HL-60/S4 treated with phorbol 12-myristate 13-acetate at 8.2 ng/mL for 4 days and 3 days (cell line): ENCODE results near the gene SYN1.

Source experiments
- in situ Hi-C: fragments of 300-500 bp; cut with MboI; formaldehyde crosslinking; loops from 2 replicates; pipeline ENCODE4 v1.15.0; 2022; ENCODE audit warnings: low sequenced_read_pairs

SYN1 gene

DNA sequence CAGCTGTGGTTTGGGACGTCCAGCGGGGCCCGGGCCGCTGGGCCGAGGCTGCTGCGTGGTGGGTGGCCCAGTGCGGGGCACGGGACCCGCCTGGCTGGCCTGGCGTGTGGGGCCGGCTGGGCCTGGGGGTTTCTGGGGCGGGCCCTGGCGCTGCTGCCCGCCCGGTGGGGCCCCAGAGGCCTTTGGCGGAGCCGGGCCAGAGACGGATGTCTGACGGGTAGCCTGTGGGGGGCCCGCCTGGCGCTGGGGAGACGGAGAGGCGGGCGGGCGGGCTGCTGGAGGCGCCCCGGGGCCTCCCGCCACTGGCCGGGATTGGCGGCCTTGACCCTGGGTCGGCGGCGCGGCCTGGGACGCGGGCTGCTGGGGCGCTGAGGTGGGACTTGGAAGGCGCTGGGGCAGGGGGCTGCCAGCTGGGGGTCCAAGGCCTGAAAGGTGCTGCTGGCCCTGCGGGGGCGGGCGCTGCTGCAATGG is 45.5 kb downstream of the SYN1 start:
- in situ Hi-C loops = no loop called here

DNA sequence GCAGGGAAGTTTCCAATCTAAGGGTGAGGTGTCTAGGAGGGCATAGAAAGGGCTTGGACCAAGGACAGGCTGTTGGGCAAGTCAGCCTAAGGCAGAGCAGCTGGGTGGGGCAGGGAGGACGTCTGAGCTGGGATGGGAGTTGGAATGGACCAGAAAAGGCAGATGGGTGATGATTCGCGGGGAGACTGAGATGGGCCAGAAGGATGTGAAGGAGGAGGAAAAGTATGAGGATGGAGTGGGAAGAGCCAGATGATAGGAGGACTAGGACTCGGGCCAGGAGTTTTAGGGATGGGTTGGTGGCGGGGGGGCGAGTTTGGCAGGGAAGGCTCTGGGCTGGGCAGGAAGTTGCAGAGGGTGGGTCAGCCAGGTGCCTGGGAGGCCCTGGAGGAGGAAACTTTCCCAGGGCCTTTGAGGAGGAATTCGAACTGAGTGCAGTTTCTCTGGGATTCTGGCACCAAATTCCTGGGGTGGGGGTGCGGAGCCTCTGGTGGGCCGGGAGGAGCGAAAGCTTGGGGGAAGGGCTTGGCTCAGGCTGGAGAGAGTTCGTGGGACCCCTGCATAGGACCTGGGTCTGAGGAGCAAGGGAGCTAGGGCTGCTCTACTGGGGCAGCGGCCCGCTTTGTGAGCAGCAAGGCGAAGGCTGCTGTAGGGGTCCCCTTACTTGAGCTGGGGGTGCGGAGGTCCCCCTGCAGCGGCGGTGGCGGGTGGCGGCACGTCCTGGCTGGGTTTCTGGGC is 46.1 kb downstream of the SYN1 start:
- in situ Hi-C loops = no loop called here

DNA sequence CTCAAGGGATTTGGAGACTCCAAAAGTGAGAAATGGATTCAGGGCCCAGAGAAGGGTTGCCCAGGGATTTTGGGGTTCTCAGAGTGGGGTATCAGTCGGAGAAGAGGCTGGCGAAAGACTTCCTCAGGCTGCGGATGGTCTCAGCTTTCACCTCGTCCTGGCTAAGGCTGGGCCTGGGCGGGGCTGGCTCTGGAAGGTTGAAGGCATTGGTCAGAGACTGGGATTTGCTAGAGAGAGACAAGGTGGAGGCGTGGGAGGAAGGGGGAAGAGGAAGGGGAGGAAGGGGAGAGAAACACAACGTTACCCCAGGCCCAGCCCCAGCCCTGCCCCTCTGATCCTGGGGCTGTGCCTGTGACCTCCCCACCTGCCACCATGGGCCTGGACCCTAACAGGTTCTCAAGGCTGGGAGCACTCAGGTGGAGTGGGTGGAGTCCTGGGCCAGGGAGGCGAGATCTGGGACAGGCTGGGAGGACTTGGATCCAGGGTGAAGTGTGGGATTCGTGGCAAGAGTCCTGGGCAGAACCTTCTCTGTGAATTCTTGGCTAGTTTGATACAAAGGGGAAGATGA is 46.8 kb downstream of the SYN1 start:
- in situ Hi-C loops = no loop called here

GRCh38 chrX:47571896-47572295 is 47.8 kb downstream of the SYN1 start:
- in situ Hi-C loops = no loop called here

DNA sequence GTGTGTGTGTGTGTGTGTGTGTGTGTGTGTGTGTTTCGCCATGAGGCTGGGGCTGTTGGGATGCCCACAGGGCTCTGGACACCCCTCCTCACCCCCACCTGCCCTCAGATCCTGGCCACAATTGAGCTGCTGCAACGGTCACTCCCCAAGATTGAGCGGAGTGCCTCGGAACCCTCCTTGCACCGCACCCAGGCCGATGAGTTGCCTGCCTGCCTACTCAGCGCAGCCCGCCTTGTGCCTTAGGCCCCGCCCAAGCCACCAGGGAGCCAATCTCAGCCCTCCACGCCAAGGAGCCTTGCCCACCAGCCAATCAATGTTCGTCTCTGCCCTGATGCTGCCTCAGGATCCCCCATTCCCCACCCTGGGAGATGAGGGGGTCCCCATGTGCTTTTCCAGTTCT is 48.4 kb downstream of the SYN1 start:
- in situ Hi-C loops = no loop called here

- in situ Hi-C loops = no loop called here
Measured at GRCh38 chrX:47570794-47571193, 48.9 kb downstream of the SYN1 start.

DNA sequence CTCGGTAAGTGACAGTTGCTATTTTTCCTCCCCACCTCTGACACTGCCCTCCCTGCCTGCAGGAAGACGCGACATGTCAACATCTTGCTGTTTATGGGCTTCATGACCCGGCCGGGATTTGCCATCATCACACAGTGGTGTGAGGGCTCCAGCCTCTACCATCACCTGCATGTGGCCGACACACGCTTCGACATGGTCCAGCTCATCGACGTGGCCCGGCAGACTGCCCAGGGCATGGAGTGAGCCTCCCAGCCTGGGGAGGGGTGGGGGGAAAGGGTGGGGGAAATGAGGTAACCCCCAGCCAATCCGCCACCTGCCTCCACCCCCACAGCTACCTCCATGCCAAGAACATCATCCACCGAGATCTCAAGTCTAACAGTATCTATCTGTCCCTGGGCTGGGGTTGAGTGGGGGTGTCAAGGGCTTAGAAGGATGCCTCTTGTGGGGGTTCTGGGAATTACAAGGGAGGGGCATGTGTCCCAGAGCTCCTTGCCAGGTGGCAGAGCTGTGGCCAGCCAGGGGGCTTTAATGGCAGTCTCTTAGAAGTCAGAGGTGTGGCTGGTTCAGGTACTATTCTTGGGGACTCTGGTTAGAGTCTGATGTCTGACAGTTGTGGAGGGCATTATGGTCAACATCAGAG is 50.9 kb downstream of the SYN1 start:
- in situ Hi-C loops = no loop called here

DNA sequence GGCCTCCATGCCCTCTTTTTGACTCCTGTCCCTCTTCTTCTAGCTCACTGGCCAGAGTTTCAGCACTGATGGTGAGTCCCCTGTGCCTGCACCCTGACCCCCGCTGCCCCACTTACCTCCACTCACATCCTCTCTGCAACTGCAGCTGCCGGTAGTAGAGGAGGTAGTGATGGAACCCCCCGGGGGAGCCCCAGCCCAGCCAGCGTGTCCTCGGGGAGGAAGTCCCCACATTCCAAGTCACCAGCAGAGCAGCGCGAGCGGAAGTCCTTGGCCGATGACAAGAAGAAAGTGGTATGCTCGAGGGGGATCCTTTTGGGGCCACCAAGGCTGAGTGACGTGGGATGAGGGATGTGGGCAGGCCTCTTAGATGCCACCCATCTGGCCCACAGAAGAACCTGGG is 52.8 kb downstream of the SYN1 start:
- in situ Hi-C loops = no loop called here

- in situ Hi-C loops = no loop called here
Measured at GRCh38 chrX:47564438-47565085, 55.1 kb downstream of the SYN1 start.

GRCh38 chrX:47563801-47564315 is 55.8 kb downstream of the SYN1 start:
- in situ Hi-C loops = no loop called here

DNA sequence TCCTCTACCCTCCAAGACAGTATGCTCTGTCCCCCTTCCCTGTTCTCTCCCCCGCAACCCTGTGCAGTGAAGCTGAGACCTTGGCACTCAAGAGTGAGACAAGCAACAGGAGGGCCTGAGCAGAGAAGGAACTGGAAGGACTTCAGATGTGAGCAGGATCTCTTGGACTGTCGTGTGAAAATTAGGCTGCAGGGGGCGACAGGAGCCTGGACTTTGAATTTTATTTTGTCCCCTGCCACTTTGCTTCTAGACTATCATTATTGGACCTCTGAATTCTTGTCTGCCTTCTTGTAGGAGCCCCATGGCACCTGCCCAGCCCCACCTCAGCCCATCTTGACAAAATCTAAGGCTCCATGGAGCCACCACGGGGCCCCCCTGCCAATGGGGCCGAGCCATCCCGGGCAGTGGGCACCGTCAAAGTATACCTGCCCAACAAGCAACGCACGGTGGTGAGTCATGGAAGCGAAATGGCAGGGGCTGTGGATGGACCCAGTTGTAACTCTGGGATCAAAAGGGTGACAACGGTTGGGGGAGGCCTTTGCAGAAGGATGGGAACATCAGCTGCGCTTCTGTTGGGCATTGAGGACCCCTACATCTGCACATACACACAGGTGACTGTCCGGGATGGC is 56.9 kb downstream of the SYN1 start:
- in situ Hi-C loops = no loop called here

DNA sequence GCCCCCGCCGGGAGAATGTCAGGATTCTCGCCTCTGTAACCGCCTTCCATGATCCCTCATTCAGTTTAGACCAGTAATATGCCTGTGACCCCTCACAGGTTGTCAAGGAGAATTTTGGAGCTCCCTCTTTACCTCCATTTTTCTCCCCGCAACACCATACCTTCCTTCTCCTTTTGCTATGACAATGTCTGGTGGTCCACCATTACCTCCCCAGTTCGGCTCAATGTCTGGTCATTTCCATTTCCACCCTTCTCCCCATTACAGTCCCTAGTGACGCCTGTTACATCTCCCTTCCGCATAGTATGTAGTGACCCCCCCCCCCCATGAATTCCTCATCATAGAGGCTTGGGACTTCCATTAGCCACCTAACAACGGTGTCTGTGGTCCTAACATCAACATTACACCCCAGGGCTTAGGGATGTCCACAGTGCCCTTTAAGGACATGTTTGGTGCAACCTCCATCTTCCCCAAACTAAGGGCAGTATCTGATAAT is 58.0 kb downstream of the SYN1 start:
- in situ Hi-C loops = no loop called here

- in situ Hi-C loops = no loop called here
Measured at GRCh38 chrX:47560934-47561658, 58.6 kb downstream of the SYN1 start, which contains the start of gene ARAF. ARAF (plus strand) TSS chrX:47561205; CDS start chrX:47562968, 1,763 bp downstream.

DNA sequence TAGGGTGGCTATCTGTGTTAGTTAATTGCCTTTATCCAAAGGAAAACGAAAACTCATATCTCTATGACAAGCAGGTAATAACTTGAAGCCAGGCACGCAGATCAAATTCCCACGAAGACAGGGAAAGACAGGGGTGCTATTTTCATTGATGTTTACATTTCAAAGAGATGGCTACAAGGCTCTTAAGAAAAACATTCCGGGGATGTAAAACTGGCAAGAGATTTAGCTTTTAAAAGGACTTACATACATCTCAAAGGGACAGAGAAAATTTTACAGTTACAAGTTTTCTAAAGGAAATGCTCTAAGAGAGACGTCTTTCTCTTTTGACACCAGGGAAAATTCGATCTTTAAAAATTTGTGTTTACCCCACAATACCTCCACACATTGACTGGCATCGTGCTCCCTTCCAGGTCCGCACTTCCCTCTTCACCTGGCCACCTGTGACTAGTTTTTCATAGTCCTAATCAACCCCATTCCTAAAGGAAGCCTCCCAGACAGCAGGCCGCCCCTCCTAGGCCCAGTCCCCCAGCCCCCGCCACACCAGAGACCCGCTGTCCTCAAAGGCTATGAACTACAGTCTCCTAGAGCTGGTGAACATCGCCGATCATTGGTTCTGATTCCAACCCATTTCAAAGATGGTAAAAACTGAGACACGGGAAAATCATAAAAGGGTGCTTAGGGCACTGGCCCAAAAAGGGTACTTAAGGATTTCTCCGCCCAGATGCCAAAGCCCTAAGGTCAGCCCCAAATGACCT is 59.3 kb downstream of the SYN1 start:
- in situ Hi-C loops = no loop called here

DNA sequence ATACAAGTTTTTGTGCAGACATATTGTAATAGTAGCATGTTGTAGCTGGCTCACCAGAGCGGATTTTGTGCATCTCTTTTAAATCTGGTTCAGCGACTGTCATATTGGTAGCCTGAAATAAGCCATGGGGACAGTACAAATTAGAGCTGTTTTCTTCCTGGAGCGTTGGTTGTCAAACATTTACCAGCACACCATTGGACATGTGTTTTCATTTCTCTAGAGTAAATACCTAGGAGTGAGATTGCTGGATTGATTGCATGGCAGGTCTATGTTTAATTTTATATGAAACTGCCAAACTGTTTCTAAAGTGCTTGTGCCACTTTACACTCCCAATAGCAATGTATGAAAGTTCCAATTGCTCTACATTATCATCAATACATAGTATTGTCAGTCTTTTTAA is 61.2 kb downstream of the SYN1 start:
- in situ Hi-C loops = no loop called here

GRCh38 chrX:47556045-47556623 is 63.5 kb downstream of the SYN1 start:
- in situ Hi-C loops = no loop called here

GRCh38 chrX:47543496-47543895 is 76.2 kb downstream of the SYN1 start:
- in situ Hi-C loops = no loop called here

GRCh38 chrX:47540754-47541538 is 78.7 kb downstream of the SYN1 start:
- in situ Hi-C loops = no loop called here
